Smooth muscle cell (in vitro differentiated cells): ENCODE measurements around the gene BRIP1. TPM values are rescaled to one million over a fixed set of nuclear protein-coding genes. Genes with fewer than 3 reads are reported as not detected.

Source experiments
- DNase-seq: peaks from one replicate; lab custom pipeline; 2025; ENCODE audit not compliant: unreplicated experiment; lab: John Stamatoyannopoulos, UW
- H2AFZ ChIP-seq: fragments of 200-600 bp; sonication (generic); 2 replicates; pipeline ENCODE4 v1.6.0; 2016; ENCODE audit warnings: antibody characterized with exemption, low read depth, mild to moderate bottlenecking
- H3F3A ChIP-seq: fragments of 200-600 bp; sonication (generic); 2 replicates; pipeline ENCODE4 v1.6.0; 2017; ENCODE audit warnings: antibody characterized with exemption, low read depth
- H3K27ac ChIP-seq: fragments of 200-600 bp; sonication (generic); 2 replicates; pipeline ENCODE4 v1.5.1; 2016; ENCODE audit warnings: low read depth, mild to moderate bottlenecking
- H3K27me3 ChIP-seq: fragments of 200-600 bp; sonication (generic); 2 replicates; pipeline ENCODE4 v1.6.1; 2016; ENCODE audit warnings: low read depth, mild to moderate bottlenecking
- H3K36me3 ChIP-seq: fragments of 200-600 bp; sonication (generic); 2 replicates; pipeline ENCODE4 v1.5.1; 2016; ENCODE audit warnings: low read depth
- H3K4me1 ChIP-seq: fragments of 200-600 bp; sonication (generic); 2 replicates; pipeline ENCODE4 v1.5.1; 2016; ENCODE audit warnings: low read depth
- H3K4me2 ChIP-seq: fragments of 200-600 bp; sonication (generic); 2 replicates; pipeline ENCODE4 v1.6.0; 2016; ENCODE audit warnings: mild to moderate bottlenecking
- H3K4me3 ChIP-seq: fragments of 200-600 bp; sonication (generic); 2 replicates; pipeline ENCODE4 v1.5.1; 2016; ENCODE audit warnings: mild to moderate bottlenecking
- H3K79me2 ChIP-seq: fragments of 200-600 bp; sonication (generic); 2 replicates; pipeline ENCODE4 v1.6.0; 2016; ENCODE audit warnings: low read depth, mild to moderate bottlenecking
- H3K9ac ChIP-seq: fragments of 200-600 bp; sonication (generic); 2 replicates; pipeline ENCODE4 v1.6.0; 2016; ENCODE audit warnings: low read depth
- H3K9me3 ChIP-seq: fragments of 200-600 bp; sonication (generic); replicated peaks from 2 replicates; pipeline ENCODE4 v1.5.1; 2016; ENCODE audit warnings: low read depth
- H4K20me1 ChIP-seq: fragments of 200-600 bp; sonication (generic); 2 replicates; pipeline ENCODE4 v1.6.0; 2016; ENCODE audit warnings: low read depth
- WGBS: methylation state at CpG from one replicate; pipeline ENCODE4 v1.1.7; 2016; ENCODE audit warnings: low lambda C conversion rate; 5-methylcytosine and 5-hydroxymethylcytosine counted together
- polyA plus RNA-seq: library from polyadenylated mRNA; unstranded; fragments of >200 nt; fragmentation: Nextera tagmentation; extraction: Ambion mirVana; gene quantifications from 2 replicates; pipeline ENCODE4 v1.2.1, GENCODE V29; 2016
- total RNA-seq: library from RNA; depleted of rRNA; stranded (reverse); fragments of >200 nt; gene quantifications from 2 replicates; pipeline ENCODE4 v1.2.3, GENCODE V29; 2014
- TF ChIP-seq, protein P1 (sequence below): fragments of 200-600 bp; sonication (generic); IDR thresholded peaks from 2 replicates; pipeline ENCODE4 v1.5.1; 2017; ENCODE audit warnings: borderline replicate concordance, mild to moderate bottlenecking, antibody characterized with exemption; ENCODE audit not compliant: insufficient read depth, poor library complexity, severe bottlenecking

The BRIP1 gene
- total and polyA plus RNA-seq, 2 experiments from 2014 or later: 0.71 to 9.1 TPM

DNA sequence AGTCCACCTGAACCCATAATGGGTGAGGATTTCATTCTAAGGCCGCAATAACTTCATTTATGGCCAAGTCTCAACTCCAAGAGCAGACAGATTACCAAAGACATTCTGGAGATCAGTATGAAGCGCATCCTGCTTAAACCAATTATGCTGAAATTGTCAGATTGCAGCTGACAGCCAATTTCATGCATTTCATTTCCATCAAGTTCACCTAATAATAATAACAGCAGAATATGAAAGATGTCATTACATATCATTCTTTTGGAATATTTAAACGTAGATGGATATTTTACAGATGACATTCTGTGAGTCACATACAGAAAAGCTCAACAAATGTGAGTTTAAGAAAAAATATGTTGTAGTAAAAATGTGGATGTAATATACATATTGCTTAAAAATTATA, 217.4 kb downstream of the BRIP1 start:
- Histone ChIP-seq H3K36me3 (no peaks in the 10 kb centered on the region), H3K27ac (no peak overlapping the region), H3K4me2 (no peak overlapping the region), H3K4me1 (no peaks in the 10 kb centered on the region), H3K79me2 (no peaks in the 10 kb centered on the region), H3K4me3 (no peak overlapping the region), H3K27me3 (no peaks in the 10 kb centered on the region), H3K9me3 (peaks cover 3% of the 10 kb centered on the region), H3K9ac (no peak overlapping the region), H3F3A (no peaks in the 10 kb centered on the region), H2AFZ (no peak overlapping the region), H4K20me1 (no peaks in the 10 kb centered on the region)
- WGBS: 88% methylated on average over 3 of the region's 3 CpGs
- no peak for DNase-seq
- TF ChIP-seq, protein P1, sequence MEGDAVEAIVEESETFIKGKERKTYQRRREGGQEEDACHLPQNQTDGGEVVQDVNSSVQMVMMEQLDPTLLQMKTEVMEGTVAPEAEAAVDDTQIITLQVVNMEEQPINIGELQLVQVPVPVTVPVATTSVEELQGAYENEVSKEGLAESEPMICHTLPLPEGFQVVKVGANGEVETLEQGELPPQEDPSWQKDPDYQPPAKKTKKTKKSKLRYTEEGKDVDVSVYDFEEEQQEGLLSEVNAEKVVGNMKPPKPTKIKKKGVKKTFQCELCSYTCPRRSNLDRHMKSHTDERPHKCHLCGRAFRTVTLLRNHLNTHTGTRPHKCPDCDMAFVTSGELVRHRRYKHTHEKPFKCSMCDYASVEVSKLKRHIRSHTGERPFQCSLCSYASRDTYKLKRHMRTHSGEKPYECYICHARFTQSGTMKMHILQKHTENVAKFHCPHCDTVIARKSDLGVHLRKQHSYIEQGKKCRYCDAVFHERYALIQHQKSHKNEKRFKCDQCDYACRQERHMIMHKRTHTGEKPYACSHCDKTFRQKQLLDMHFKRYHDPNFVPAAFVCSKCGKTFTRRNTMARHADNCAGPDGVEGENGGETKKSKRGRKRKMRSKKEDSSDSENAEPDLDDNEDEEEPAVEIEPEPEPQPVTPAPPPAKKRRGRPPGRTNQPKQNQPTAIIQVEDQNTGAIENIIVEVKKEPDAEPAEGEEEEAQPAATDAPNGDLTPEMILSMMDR: no peak

DNA sequence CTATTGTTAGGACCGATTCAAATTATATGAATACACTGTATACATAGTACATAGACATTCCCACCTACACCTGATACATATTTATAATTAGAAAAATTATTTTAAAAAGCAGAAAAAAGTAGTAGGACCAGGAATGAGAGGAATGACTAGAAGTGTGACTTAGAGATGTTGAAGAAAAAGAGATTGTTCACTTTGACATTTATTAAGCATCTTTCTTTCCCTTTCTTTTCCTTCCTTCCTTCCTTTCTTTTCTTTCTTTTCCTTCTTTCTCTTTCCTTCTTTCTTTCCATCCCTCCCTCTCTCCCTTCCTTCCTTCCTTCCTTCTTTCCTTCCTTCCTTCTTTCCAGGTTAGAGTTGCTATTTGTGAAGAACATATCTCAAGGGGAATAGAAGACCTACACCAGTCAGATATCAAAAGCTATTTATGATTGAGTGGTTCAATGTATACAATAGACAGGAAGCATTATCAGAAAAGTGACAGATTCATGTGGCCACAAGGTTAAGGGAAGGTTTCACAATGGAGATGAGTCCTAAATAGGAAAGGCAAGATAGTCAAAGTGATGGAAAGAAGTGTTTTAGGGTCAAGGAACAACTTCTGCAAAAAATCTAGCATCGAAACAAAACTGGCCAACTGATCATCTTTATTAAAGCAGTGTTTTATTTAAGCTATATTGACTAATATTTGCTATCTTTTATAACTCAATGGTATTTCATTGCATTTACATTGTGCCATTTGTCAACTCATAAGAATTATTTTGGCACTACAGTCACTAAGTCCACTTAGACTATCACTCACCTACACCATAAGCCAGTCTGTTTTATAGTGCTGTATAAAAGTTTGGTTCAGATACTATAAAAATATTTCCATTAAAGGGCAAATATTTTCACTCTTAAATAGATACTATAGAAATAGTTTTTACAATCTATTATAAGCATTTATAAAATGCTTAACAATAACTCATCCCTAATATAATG, 218.2 kb downstream of the BRIP1 start:
- Histone ChIP-seq H2AFZ (no peak overlapping the region), H3K9ac (no peak overlapping the region)
- WGBS: 93% methylated on average over 2 of the region's 2 CpGs

DNA sequence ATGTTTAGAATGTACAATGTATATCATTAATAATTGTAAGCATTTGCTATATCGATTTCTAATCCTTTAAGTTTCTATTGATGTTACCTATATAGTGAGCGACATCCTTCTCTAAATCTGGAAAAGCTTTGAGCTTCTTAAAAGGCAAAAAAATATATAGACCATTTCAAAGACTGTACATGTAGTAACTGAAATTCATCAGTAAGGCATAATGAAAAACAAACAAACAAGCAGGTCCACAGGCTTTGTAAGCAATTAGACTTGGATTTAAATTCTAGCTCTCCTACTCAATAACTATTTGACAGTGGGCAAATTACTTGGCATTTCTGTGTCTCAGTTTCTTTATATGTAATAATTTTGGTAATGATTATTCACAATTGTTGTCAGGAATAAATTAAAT, 220.6 kb downstream of the BRIP1 start:
- TF ChIP-seq, protein P1: no peak
- Histone ChIP-seq H3F3A (no peaks in the 10 kb centered on the region), H3K79me2 (no peaks in the 10 kb centered on the region), H3K27me3 (peaks cover 9% of the 10 kb centered on the region), H2AFZ (no peak overlapping the region), H3K9me3 (no peaks in the 10 kb centered on the region), H4K20me1 (no peaks in the 10 kb centered on the region), H3K9ac (no peak overlapping the region), H3K4me3 (no peak overlapping the region), H3K4me2 (no peak overlapping the region), H3K27ac (no peak overlapping the region), H3K36me3 (no peaks in the 10 kb centered on the region), H3K4me1 (no peaks in the 10 kb centered on the region)
- WGBS: 93% methylated on average over 2 of the region's 2 CpGs
- no peak for DNase-seq

More for the DNA sequence above, 218.2 kb downstream of the BRIP1 start:
- Histone ChIP-seq H3K36me3 (no peaks in the 10 kb centered on the region), H3K4me2 (no peak overlapping the region), H3K4me1 (no peaks in the 10 kb centered on the region), H3K27me3 (no peaks in the 10 kb centered on the region), H3K79me2 (no peaks in the 10 kb centered on the region), H4K20me1 (no peaks in the 10 kb centered on the region), H3F3A (no peaks in the 10 kb centered on the region), H3K4me3 (no peak overlapping the region), H3K9me3 (no peaks in the 10 kb centered on the region), H3K27ac (no peak overlapping the region)
- DNase-seq: no peak
- TF ChIP-seq, protein P1: no peak
